Measurements from ENCODE around the gene OXER1. TPM values are rescaled to one million over a fixed set of nuclear protein-coding genes. Genes with fewer than 3 reads are reported as not detected.

The OXER1 gene
- total RNA-seq, result under 1 TPM; under 0.01 to 0.34 TPM

GRCh38 chr2:42764096-42764495, at the start of gene OXER1:
Gene OXER1, minus strand, starts transcription at chr2:42764135. Its CDS starts 73 bp downstream, at chr2:42764062.

GRCh38 chr2:42792583-42793333, 28.8 kb upstream of the OXER1 start, which contains the start of gene HAAO:
Gene HAAO, minus strand, starts transcription at chr2:42792583. Its CDS starts 47 bp downstream, at chr2:42792536.

Small RNA genes lying within 50 kb of the gene (small RNA-seq; reads per million reads assigned to genes)
- 0 reads per million in 2 donors for gene RNU6-137P

Other genes starting within 250 kb of the OXER1 start
- 10 to 100 TPM; 24.0 to 25.8 TPM for gene MTA3, start 195.5 kb downstream of the OXER1 start, total RNA-seq
- under 1 TPM; 0.33 to 0.69 TPM for gene HAAO, start 28.4 kb upstream of the OXER1 start, total RNA-seq